ENCODE results near the gene COG5. TPM values are rescaled to one million over a fixed set of nuclear protein-coding genes. Genes with fewer than 3 reads are reported as not detected.

Gene COG5
- total and polyA plus RNA-seq, 9 of the 15 experiments (the other 6 are each of a cell fraction or from before 2014, with no cell fraction given), result 15.3 to 75.1 (median 56.4) TPM

DNA sequence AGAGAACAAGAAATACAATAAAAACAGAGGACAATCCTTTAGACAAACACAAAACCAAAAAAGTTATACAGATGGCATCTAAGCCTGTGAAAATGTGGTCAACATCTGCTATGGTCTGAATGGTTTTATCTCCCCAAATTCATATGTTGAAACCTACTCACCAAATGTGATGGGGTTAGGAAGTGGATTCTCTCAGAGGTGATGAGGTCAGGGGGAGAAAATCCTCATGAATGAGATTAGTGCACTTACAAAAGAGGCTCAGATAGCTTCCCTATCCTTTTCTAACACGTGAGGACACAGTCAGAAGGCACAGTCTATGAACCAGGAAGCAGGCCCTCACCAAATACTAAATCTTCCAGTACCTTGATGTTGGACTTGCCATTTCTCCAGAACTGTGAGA, 241.7 kb downstream of the COG5 start (continued):
- TF ChIP-seq, protein P1, sequence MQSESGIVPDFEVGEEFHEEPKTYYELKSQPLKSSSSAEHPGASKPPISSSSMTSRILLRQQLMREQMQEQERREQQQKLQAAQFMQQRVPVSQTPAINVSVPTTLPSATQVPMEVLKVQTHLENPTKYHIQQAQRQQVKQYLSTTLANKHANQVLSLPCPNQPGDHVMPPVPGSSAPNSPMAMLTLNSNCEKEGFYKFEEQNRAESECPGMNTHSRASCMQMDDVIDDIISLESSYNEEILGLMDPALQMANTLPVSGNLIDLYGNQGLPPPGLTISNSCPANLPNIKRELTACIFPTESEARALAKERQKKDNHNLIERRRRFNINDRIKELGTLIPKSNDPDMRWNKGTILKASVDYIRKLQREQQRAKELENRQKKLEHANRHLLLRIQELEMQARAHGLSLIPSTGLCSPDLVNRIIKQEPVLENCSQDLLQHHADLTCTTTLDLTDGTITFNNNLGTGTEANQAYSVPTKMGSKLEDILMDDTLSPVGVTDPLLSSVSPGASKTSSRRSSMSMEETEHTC (IDR thresholded peaks at IDR 0.05), result no peak; the same call in 1 of the 2 replicates
- TF ChIP-seq ELF4 (CRISPR knock-in tag; IDR thresholded peaks at IDR 0.05), result no peak
- TF ChIP-seq, protein P2, sequence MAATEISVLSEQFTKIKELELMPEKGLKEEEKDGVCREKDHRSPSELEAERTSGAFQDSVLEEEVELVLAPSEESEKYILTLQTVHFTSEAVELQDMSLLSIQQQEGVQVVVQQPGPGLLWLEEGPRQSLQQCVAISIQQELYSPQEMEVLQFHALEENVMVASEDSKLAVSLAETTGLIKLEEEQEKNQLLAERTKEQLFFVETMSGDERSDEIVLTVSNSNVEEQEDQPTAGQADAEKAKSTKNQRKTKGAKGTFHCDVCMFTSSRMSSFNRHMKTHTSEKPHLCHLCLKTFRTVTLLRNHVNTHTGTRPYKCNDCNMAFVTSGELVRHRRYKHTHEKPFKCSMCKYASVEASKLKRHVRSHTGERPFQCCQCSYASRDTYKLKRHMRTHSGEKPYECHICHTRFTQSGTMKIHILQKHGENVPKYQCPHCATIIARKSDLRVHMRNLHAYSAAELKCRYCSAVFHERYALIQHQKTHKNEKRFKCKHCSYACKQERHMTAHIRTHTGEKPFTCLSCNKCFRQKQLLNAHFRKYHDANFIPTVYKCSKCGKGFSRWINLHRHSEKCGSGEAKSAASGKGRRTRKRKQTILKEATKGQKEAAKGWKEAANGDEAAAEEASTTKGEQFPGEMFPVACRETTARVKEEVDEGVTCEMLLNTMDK (IDR thresholded peaks at IDR 0.05; ENCODE audit: borderline replicate concordance, insufficient read depth, low read depth, low read length, poor library complexity, severe bottlenecking), result no peak
- TF ChIP-seq CC2D1A (IDR thresholded peaks at IDR 0.05), result peak; percentile 53; the same call in 1 of the 2 replicates
- peak; percentile 60 for TF ChIP-seq FOXM1 (IDR thresholded peaks at IDR 0.05; ENCODE audit: low read depth)
- no peak for TF ChIP-seq FOXM1 (CRISPR knock-in tag; IDR thresholded peaks at IDR 0.05; ENCODE audit: low read depth)
- TF ChIP-seq ZFP1 (CRISPR knock-in tag; IDR thresholded peaks at IDR 0.05), result no peak
- 0 out of 2 replicates have a peak, but pooled peaks have one; percentile 38 for TF ChIP-seq ADNP (tag; IDR thresholded peaks at IDR 0.05)
- no peak for TF ChIP-seq ZFP36 (IDR thresholded peaks at IDR 0.05; ENCODE audit: low read depth, low read length, partially characterized antibody)
- TF ChIP-seq CBFA2T3 (IDR thresholded peaks at IDR 0.05), result peak; percentile 93
- no peak for TF ChIP-seq ZNF197 (CRISPR knock-in tag; IDR thresholded peaks at IDR 0.05; ENCODE audit: low read depth)
- TF ChIP-seq ARNT (IDR thresholded peaks at IDR 0.05), result peak in 1 of 2 experiments; percentile 45; a peak in 1 of 4 replicates
- TF ChIP-seq NCOA2 (IDR thresholded peaks at IDR 0.05; ENCODE audit: partially characterized antibody in 2 of 2), result no peak
- TF ChIP-seq, protein P3, sequence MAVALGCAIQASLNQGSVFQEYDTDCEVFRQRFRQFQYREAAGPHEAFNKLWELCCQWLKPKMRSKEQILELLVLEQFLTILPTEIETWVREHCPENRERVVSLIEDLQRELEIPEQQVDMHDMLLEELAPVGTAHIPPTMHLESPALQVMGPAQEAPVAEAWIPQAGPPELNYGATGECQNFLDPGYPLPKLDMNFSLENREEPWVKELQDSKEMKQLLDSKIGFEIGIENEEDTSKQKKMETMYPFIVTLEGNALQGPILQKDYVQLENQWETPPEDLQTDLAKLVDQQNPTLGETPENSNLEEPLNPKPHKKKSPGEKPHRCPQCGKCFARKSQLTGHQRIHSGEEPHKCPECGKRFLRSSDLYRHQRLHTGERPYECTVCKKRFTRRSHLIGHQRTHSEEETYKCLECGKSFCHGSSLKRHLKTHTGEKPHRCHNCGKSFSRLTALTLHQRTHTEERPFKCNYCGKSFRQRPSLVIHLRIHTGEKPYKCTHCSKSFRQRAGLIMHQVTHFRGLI (CRISPR knock-in tag; IDR thresholded peaks at IDR 0.05), result no peak
- TF ChIP-seq, protein P4, sequence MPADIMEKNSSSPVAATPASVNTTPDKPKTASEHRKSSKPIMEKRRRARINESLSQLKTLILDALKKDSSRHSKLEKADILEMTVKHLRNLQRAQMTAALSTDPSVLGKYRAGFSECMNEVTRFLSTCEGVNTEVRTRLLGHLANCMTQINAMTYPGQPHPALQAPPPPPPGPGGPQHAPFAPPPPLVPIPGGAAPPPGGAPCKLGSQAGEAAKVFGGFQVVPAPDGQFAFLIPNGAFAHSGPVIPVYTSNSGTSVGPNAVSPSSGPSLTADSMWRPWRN (IDR thresholded peaks at IDR 0.05; ENCODE audit: low read depth), result no peak; the same call in 1 of the 2 replicates
- TF ChIP-seq GATAD2A (IDR thresholded peaks at IDR 0.05), result no peak
- TF ChIP-seq, protein P5, sequence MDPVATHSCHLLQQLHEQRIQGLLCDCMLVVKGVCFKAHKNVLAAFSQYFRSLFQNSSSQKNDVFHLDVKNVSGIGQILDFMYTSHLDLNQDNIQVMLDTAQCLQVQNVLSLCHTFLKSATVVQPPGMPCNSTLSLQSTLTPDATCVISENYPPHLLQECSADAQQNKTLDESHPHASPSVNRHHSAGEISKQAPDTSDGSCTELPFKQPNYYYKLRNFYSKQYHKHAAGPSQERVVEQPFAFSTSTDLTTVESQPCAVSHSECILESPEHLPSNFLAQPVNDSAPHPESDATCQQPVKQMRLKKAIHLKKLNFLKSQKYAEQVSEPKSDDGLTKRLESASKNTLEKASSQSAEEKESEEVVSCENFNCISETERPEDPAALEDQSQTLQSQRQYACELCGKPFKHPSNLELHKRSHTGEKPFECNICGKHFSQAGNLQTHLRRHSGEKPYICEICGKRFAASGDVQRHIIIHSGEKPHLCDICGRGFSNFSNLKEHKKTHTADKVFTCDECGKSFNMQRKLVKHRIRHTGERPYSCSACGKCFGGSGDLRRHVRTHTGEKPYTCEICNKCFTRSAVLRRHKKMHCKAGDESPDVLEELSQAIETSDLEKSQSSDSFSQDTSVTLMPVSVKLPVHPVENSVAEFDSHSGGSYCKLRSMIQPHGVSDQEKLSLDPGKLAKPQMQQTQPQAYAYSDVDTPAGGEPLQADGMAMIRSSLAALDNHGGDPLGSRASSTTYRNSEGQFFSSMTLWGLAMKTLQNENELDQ (CRISPR knock-in tag; IDR thresholded peaks at IDR 0.05; ENCODE audit: borderline replicate concordance), result no peak
- peak; percentile 87 for TF ChIP-seq SOX6 (IDR thresholded peaks at IDR 0.05)
- TF ChIP-seq LARP7 (IDR thresholded peaks at IDR 0.05), result no peak
- TF ChIP-seq CCAR2 (IDR thresholded peaks at IDR 0.05; ENCODE audit: low read depth, low read length), result no peak
- no peak for TF ChIP-seq ZNF76 (CRISPR knock-in tag; IDR thresholded peaks at IDR 0.05; ENCODE audit: borderline replicate concordance)
- TF ChIP-seq SMARCB1 (IDR thresholded peaks at IDR 0.05; ENCODE audit: insufficient read length, low read depth), result no peak
- no peak for TF ChIP-seq BMI1 (IDR thresholded peaks at IDR 0.05; ENCODE audit: low read length)
